GM19351 (cell line): ENCODE results near the gene CRB1.
A peak's percentile ranks its signal among the peaks of the same experiment; 100 is the strongest.
"Not testable (repeated sequence)": the region's sequence is repeated elsewhere in the genome, so short reads cannot be mapped to it uniquely, and the experiment has no call there.

ENCODE experiments used
- ATAC-seq: cut with Tn5 transposase; IDR thresholded peaks from one replicate; pipeline ENCODE4 v1.9.1; 2021; ENCODE audit warnings: mild to moderate bottlenecking, moderate library complexity; ENCODE audit not compliant: unreplicated experiment

The CRB1 gene

DNA sequence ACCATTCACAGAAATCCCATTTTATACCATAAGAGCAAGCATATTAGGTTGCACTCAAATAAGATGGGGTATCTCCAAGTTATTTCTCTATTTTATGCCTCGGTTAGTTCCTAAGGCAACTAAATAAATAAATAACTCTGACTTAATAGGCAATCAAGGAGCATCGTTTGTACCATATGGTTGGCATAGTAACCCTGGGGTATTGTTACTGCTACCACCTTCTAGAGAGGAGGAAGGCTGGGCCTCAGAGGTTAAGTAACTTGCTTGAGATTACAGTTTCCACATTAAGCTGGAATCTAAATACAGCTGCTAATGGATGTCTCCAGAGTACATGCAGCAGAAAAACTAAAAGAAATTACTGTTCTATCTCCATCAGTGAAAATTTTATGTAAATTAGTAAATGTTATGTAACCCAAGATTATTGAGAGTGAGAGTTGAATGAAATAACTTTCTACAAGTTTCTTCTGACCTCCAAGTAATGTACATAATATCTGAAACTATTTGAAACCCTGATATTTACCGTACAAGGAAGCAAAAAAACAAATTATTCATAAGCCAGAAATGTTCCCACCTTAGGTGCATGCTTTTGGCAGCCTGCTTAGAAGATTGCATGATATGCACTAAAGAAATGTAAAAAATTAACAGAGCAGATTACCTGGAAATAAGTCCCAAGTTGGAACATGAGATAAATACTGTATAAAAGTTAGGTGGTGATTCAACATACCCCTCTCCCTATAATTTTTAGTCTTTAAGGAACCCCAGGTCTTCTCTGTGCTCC lies 127.0 kb downstream of the CRB1 start:
- no peak for ATAC-seq

DNA sequence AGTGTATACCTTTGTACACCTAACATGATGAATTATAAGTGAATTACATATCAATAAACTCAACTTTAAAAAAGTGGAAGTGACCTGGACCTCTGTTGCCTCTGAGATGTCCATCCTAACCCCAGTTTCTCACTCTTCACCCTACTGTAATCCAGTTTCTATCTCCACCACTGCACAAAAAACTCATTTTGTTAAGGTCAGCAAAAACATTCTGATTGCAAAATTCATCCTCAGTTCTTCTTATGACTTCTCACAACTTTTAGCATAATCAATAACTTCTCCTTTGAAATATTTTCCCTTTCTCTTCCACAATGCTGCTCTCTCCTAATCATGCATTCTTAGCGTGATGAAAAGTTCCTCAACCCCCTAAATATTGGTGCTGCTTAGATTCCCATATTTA lies 129.8 kb downstream of the CRB1 start:
- ATAC-seq, result no peak

DNA sequence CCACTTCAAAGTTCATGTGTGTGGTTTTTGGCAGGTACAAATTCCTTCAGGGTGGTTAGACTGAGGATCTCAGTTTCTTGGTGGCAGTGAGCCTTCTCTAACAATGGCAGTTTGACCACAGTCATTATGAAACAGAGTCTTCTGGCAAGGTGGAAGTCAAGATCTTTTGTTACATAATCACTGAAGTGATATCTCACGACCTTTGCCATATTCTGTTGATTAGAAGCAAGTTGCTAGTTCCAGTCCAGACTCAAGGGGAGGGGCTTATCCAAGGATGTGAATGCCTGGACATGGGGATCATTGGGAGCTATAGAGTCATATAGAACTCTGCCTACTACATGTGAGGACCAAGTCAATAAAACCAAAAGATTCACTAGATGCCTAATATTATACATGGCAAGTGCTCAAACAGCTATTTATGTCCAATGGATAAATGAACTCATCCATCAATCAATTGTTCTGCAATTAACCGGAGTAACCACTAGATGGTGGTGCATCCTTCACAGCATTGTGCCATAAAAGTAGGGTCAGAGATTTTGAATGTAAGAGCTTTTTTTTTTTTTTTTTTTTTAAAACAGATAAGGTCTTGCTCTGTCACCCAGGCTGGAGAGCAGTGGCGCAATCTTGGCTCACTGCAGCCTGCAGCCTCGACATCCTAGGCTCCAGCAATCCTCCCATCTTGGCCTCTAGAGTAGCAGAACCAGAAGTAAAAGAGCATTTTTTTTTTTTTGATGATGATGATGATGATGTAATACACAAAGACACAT lies 131.9 kb downstream of the CRB1 start:
- peak; percentile 88 for ATAC-seq

DNA sequence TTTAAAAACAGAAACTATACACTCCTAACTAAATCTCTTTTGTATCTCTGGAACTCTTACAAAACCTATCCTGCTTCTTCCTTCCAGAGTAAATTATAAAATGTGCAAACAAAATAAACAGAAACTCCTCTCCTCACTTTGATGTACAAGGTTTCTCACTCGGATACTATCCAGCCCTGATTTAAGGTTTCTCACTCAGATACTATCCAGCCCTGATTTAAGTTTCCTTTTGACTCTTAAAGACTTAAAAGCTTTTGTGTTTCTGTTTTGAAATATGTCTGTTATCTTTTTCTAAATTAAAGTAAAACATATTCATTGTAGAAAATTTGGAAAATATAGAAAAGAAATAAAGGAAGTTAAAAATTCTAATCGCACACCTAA lies 132.5 kb downstream of the CRB1 start:
- ATAC-seq, result no peak

DNA sequence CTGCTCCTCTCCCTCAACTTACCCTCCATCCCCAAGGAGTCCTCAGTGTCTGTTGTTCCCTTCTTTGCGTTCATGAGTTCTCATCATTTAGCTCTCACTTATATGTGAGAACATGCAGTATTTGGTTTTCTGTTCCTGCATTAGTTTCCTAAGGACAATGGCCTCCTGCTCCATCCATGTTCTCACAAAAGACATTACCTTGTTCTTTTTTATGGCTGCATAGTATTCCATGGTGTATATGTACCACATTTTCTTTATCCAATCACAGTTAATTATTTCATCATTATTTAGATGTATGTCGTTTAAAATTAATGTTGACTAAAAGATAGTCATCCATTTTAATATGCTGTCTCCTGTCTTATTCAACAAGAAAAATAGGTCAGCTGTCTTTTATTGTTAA lies 134.1 kb downstream of the CRB1 start:
- ATAC-seq, result no peak

DNA sequence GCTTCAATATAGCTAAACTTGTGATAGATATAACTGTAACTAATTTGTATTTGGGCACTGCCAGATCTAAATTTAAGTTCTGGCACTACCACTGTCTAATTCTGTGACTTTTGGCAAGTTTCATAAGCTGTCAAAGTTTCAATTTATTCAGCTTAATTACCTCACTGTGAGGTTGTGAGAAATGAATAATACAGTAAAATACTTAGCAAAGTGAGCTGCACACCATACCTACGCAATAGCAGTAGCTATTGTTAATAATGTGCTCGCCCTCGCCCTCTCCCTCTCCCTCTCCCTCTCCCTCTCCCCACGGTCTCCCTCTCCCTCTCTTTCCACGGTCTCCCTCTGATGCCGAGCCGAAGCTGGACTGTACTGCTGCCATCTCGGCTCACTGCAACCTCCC lies 136.7 kb downstream of the CRB1 start:
- not testable (repeated sequence) for ATAC-seq

DNA sequence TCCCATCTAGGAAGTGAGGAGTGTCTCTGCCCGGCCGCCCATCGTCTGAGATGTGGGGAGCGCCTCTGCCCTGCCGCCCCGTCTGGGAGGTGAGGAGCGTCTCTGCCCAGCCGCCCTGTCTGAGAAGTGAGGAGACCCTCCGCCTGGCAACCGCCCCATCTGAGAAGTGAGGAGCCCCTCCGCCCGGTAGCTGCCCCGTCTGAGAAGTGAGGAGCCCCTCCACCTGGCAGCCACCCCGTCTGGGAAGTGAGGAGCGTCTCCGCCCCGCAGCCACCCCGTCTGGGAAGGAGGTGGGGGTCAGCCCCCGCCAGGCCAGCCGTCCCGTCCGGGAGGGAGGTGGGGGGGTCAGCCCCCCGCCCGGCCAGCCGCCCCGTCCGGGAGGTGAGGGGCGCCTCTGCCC lies 137.6 kb downstream of the CRB1 start:
- ATAC-seq, result not testable (repeated sequence)

DNA sequence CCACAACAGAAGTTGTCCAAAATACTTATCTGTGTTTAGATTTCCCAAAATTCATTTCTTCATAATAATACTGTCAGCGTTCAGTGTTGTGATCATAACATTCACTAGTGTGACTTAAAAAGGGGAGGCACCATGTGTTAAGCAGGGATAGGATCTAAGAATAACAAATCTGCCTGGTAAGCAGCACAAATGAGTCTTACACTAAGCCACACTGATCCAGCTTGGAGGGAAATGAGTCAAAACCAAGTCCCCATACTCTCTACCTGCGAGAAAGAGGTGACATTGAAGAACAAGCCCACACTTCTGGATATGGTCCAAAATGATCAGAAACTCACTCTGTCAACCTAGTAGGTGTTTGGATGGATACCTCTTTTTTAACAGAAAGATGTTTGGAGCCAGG lies 145.5 kb downstream of the CRB1 start:
- no peak for ATAC-seq

DNA sequence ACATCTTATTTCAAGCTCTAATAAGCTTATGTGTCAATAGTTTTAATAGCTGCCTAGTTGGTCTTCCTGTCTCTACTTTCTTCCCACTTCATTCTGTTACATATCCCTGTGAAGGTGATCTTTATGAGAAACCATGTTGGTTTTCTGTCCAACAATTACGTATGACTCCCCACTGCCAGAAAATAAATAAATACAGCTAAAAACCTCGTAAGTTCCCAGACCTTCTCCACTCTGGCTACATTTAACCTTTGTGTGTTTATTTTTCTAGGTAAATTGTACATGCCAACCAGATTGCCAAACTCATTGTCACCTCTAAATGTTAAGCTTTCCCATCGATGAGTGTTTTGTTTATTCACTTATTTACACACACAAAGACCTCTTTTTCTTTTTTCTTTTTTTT lies 147.2 kb downstream of the CRB1 start:
- ATAC-seq, result no peak

DNA sequence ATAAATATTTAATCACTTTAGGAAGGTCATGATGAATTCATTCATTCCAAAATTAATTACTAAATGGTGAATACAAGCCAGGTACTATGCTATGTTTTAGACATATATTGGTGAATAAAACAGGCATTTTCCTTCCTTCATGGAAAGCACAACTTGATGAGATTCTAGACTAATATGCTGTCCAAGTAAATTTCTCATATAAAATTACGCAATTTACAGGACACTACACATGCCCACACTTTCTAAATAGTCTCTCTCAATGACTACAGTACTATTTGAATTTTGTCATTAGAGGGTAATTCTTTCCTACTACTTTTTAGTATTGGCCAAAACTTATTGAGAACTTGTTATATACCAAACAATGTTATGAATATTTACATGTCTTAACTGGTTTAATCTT lies 150.6 kb downstream of the CRB1 start:
- no peak for ATAC-seq

DNA sequence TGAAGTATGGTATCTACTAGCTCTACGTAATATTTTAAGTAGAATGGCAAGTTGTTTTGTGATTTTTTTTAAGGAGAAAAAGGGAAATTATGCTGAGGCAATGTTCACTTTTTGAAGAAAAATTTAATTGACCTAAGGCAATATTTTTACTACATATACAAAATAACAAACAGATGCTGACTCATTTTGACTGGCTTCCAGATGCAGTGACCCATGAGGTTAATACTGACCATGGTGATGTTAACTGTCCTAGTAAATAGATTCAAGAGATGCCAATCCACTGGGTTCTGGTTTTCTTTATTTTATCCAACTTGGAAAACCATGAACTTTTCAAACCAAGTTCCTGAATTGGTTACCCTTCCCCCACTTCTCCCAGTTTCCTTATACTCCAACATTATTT lies 154.9 kb downstream of the CRB1 start:
- ATAC-seq, result no peak

DNA sequence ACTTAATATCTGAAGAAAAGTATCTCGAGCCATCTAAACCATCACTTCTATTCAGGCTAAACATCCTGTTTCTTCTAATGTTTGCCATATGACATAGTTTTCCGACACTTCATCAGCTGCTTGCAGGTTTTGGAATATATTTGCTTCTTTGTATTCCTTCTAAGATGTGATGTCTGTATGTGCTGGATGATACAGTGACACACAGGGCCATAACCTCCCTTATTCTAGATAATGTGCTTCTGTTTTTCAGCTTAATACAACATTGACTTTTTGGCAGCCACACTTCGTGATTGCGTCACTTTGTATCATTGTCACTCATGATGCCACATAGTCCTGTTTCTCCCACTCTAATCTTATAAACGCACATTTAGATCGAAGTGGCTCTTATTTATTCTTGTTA lies 156.3 kb downstream of the CRB1 start:
- no peak for ATAC-seq

DNA sequence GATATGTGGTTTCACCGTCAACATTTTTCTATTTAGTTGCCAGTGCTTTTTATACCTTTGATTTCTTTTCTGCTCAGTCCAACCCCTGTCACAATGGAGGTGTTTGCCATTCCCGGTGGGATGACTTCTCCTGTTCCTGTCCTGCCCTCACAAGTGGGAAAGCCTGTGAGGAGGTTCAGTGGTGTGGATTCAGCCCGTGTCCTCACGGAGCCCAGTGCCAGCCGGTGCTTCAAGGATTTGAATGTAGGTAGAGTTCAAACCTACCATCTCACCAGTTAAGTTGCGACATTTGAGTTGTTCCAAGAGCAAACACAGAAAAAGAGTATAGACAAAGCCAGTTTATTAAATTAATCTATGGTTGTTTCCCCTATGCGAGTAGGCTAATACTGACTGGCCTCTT lies 161.3 kb downstream of the CRB1 start:
- ATAC-seq, result no peak

DNA sequence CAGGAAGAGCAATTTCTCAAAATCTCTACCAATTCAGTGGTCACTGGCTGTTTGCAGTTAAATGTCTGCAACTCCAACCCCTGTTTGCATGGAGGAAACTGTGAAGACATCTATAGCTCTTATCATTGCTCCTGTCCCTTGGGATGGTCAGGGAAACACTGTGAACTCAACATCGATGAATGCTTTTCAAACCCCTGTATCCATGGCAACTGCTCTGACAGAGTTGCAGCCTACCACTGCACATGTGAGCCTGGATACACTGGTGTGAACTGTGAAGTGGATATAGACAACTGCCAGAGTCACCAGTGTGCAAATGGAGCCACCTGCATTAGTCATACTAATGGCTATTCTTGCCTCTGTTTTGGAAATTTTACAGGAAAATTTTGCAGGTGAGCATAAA lies 167.2 kb downstream of the CRB1 start:
- ATAC-seq, result no peak

DNA sequence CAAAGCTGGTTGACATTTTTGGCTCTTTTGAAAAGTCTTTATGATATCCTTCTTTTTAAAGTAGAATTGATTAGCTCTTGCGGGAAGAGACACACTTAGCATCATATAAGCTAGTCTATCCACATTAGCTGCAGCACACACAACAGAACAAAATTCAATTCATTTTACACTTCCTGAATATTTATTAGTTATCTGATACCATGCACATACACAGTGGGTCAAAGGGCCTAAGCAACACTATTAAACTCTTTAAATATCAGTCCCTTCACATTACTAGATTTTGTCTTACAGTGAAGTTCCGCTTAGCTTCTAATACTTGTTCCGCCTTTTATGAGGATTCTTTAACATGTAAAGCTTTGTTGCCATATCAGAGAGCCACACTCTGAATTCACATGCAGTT lies 169.5 kb downstream of the CRB1 start:
- ATAC-seq, result no peak

DNA sequence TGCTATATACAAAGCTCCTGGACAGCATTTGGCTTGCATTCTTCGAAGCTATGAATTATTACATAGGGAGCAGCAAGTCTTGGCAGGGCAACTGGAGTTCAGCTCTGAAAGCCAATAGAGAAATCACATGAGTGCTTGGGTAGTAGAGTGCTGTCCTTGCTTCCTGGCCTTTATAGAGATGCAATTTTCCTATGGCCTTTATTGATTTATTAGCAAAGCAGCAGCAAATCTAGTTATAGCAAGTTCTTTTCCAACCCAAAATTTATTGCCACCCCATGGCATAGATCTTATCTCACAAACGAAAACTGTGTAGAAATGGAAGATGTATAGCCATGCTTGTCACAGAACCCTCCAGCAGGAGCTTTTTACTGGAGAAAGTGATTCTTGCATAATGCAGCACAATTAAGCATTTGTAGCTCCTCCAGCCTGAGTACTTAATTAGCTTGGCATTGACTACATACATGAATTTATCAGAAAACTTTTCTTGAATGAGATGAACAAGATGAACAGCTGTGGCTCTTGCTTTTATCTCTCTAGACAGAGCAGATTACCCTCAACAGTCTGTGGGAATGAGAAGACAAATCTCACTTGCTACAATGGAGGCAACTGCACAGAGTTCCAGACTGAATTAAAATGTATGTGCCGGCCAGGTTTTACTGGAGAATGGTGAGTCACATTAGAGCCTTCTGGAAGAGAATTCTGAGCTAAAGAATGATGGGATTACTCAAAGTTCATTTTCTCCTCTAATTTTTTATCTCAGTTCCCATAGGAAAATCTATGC lies 170.1 kb downstream of the CRB1 start:
- ATAC-seq, result no peak

DNA sequence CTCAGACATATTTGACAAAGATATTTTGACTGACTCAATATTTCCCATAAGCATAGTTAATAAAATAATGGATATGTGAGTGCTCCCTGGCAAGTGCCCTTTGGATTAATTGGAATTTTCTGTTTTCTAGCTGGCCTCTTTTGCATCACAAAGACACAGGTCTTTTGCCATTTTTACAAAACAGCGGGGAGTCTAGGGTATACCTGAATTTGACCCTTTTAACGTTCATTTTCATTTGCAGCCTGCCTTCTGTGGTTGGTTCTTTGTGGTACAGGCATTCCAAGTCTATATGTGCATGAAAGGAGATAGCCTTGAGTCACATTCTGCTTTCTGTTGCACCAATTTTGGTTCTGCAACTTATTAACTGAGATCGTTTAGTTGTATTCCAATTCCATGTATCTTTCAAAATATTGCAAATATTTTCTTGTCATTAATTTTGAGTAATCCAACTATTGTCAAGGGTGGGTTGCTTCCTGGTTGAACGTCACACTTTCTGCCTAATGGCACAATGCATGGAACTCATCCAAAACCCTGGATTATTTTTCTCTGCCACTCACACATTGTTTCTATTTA lies 171.7 kb downstream of the CRB1 start:
- no peak for ATAC-seq

DNA sequence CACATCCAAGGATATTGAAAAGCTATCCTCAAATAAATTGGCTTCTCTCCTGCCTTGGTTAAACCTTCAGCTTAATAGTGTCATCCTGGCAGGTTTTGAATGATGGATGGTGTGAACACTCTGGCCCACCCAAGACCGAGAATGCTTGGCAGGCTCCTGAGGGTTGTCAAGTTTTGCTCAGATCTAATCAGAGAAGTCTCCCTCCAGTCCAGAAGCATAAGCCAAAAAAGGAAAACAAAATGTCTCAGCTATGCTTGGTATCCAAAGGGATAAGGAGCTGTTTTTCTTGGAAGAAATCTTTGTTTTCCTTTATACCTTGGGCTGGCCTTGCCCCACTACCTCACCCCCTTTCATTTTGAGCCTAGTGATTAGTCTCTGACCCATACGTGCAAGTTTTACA lies 172.7 kb downstream of the CRB1 start:
- ATAC-seq, result no peak

DNA sequence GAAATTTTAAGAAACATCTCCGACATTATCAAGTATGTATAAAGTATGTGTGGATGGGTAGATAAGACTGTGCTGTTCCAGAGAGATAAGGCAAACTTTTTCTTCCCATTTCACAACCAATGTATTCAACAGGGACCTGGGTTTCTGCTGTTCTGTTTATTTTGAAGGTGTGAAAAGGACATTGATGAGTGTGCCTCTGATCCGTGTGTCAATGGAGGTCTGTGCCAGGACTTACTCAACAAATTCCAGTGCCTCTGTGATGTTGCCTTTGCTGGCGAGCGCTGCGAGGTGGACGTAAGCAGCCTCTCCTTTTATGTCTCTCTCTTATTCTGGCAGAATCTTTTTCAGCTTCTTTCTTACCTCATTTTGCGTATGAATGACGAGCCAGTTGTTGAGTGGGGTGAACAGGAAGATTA lies 174.0 kb downstream of the CRB1 start:
- ATAC-seq, result no peak

DNA sequence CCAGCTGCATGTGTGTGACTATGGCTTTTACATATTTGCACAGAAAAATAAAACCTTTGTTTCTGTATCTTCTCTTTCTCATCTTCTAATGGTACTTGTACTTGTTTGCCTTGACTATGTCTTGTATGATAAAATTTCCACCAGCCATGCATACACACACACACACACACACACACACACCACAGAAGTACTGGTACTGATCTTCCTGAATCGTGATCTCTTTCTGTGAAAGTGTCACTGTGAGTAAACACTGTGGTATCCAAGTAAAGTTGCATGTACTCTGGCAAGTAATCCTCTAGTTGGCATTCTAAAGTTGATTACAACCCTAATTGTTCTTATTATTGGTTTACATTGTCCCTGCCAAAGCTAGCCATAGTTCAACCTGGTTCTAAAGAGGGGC lies 176.7 kb downstream of the CRB1 start:
- no peak for ATAC-seq

DNA sequence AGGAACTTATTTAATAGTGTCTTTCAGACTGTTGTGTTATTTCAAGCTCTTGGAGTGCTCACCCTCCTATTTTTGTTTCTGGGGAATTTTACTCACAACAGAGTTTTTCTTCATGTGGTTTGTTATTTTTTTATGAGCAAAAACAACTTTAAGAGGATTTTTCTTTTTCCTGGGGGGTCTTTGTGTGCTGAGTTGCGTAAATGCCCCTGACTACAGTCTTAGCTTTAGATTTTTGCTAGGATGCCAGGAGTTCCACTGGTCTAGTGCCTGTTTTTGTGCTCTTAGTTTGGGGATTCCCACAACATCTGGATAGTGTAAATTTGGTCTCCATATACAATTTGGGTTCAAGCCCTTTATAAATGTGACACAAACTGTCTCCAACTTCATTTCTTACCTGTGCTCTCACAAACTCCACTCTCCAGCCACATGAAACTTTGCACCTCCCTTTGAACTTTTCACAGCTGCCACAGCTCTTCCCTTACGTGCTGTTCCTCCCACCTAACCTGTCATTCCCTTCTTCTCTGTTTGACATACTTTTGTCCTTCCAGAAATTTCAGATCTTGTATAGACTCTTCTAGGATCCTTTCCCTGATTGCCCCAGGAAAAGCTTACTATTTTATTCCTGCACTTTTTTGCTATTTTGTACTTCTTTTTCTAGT lies 180.2 kb downstream of the CRB1 start:
- no peak for ATAC-seq
